ENCODE data around the gene ROCK1. TPM values are rescaled to one million over a fixed set of nuclear protein-coding genes. Genes with fewer than 3 reads are reported as not detected.

The ROCK1 gene
- total and polyA plus RNA-seq, 2 donors from 2014 or later: 10.5 to 56.5 TPM

DNA sequence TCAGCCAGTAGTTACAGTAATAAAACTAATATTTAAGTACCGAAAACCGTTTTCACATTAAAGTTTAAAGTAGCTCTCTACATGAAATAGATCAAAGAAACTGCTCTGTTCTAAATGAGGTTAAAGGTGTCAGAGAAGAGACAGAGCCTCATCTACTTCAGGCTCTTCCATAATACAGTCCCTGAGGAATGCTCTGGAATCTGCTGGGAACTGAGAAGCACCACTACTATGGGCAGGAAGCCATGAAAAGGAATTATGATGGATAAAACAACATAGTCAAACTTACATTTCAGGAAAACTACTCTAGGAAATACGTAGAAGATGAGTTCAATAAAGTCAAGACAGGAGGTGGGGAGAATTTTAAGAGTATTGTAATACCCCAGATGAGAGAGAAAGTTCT lies 60.0 kb downstream of the ROCK1 start:
- intact Hi-C loops (cut with DNase I): no loop called here
- H3K27ac ChIP-seq (ENCODE audit: low read depth in 2 of 2, low read length in 2 of 2): no peak overlapping the region
- H3K27me3 ChIP-seq (ENCODE audit: control insufficient read depth, insufficient read depth, low read length): no peaks in the 10 kb centered on the region
- H3K4me3 ChIP-seq (ENCODE audit: low read length in 3 of 3): no peak overlapping the region
- no peaks in the 10 kb centered on the region for H3K4me1 ChIP-seq (ENCODE audit: control insufficient read depth in 2 of 3, insufficient read depth in 2 of 3, low read depth in 1 of 3, low read length in 3 of 3)
- H3K9ac ChIP-seq (ENCODE audit: low read length in 3 of 3): no peak overlapping the region
- FAIRE-seq (no peak), DNase-seq (no peak)
- TF ChIP-seq CTCF (IDR thresholded peaks at IDR 0.05; ENCODE audit: borderline replicate concordance, extremely low read depth, insufficient read depth): no peak
- no peaks in the 10 kb centered on the region for H3K9me3 ChIP-seq (ENCODE audit: control insufficient read depth in 2 of 3, insufficient read depth in 1 of 3, low read length in 3 of 3)
- H3K36me3 ChIP-seq (ENCODE audit: control insufficient read depth in 2 of 3, insufficient read depth in 3 of 3, low read length in 3 of 3): no peaks in the 10 kb centered on the region

DNA sequence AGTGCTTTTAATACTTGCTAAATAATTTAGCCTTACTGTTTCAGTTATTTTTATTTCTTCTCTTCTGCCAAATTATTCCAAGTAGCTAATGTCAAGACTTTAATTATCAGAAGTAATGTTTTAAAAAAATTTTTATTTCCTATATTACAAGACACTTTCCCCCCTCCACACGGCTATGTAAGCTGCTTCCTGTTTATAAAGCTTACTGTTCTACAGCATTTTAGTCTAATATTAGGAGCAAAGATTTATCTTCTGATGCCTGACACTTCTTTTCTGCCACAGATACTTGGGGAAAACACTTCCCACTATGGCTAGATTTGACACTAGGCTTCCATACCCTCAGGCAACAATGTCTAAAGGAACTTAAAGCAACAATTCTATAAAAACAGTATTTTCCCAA lies 62.3 kb downstream of the ROCK1 start:
- Histone ChIP-seq H3K4me1 (ENCODE audit: control insufficient read depth in 2 of 3, insufficient read depth in 2 of 3, low read depth in 1 of 3, low read length in 3 of 3) (no peaks in the 10 kb centered on the region), H3K36me3 (ENCODE audit: control insufficient read depth in 2 of 3, insufficient read depth in 3 of 3, low read length in 3 of 3) (no peaks in the 10 kb centered on the region), H3K9ac (ENCODE audit: low read length in 3 of 3) (no peak overlapping the region), H3K4me3 (ENCODE audit: low read length in 3 of 3) (no peak overlapping the region), H3K9me3 (ENCODE audit: control insufficient read depth in 2 of 3, insufficient read depth in 1 of 3, low read length in 3 of 3) (no peaks in the 10 kb centered on the region), H3K27ac (ENCODE audit: low read depth in 2 of 2, low read length in 2 of 2) (no peak overlapping the region), H3K27me3 (ENCODE audit: control insufficient read depth, insufficient read depth, low read length) (no peaks in the 10 kb centered on the region)
- no peak for TF ChIP-seq CTCF (IDR thresholded peaks at IDR 0.05; ENCODE audit: borderline replicate concordance, extremely low read depth, insufficient read depth)
- intact Hi-C loops (cut with DNase I): no loop called here
- peak in 1 of 5 donors; percentile 30 for DNase-seq
- FAIRE-seq: no peak

- FAIRE-seq: no peak
These were observed 64.5 kb downstream of the ROCK1 start for GRCh38 chr18:21047126-21047525.

More at GRCh38 chr18:21047126-21047525, 64.5 kb downstream of the ROCK1 start:
- intact Hi-C loops (cut with DNase I): no loop called here
- Histone ChIP-seq H3K36me3 (ENCODE audit: control insufficient read depth in 2 of 3, insufficient read depth in 3 of 3, low read length in 3 of 3) (no peaks in the 10 kb centered on the region), H3K4me3 (ENCODE audit: low read length in 3 of 3) (no peak overlapping the region), H3K9me3 (ENCODE audit: control insufficient read depth in 2 of 3, insufficient read depth in 1 of 3, low read length in 3 of 3) (no peaks in the 10 kb centered on the region), H3K9ac (ENCODE audit: low read length in 3 of 3) (no peak overlapping the region), H3K27me3 (ENCODE audit: control insufficient read depth, insufficient read depth, low read length) (no peaks in the 10 kb centered on the region), H3K27ac (ENCODE audit: low read depth in 2 of 2, low read length in 2 of 2) (no peak overlapping the region), H3K4me1 (ENCODE audit: control insufficient read depth in 2 of 3, insufficient read depth in 2 of 3, low read depth in 1 of 3, low read length in 3 of 3) (no peaks in the 10 kb centered on the region)
- DNase-seq: no peak
- no peak for TF ChIP-seq CTCF (IDR thresholded peaks at IDR 0.05; ENCODE audit: borderline replicate concordance, extremely low read depth, insufficient read depth)

Measured in kidney (tissue), 14 donors.